H9 (cell line): Measurements from ENCODE around the gene DEPDC5. TPM values are rescaled to one million over a fixed set of nuclear protein-coding genes. Genes with fewer than 3 reads are reported as not detected.

Experiments
- DNase-seq: peaks from one replicate; pipeline ENCODE4 v3.0.0-alpha.2; 2017
- H2AFZ ChIP-seq: one replicate; pipeline ENCODE4 v1.6.1; 2013; ENCODE audit warnings: mild to moderate bottlenecking, low read length, control low read depth, moderate library complexity
- H2AK5ac ChIP-seq: 2 replicates; pipeline ENCODE4 v1.6.1; 2013; ENCODE audit warnings: low read length, control low read depth, mixed read lengths; ENCODE audit not compliant: insufficient read length
- H2BK120ac ChIP-seq: one replicate; pipeline ENCODE4 v1.6.1; 2013; ENCODE audit warnings: low read depth, mild to moderate bottlenecking, low read length, control low read depth, inconsistent platforms; ENCODE audit not compliant: poor library complexity, severe bottlenecking
- H2BK12ac ChIP-seq: 2 replicates; pipeline ENCODE4 v1.6.1; 2013; ENCODE audit warnings: low read length, control low read depth, mixed read lengths, low read depth; ENCODE audit not compliant: insufficient read length
- H2BK15ac ChIP-seq: 2 replicates; pipeline ENCODE4 v1.6.1; 2013; ENCODE audit warnings: low read depth, low read length, control low read depth
- H2BK20ac ChIP-seq: one replicate; pipeline ENCODE4 v1.6.1; 2013; ENCODE audit warnings: low read depth, mild to moderate bottlenecking, low read length, control low read depth, inconsistent platforms; ENCODE audit not compliant: poor library complexity, severe bottlenecking
- H2BK5ac ChIP-seq: 2 replicates; pipeline ENCODE4 v1.6.1; 2013; ENCODE audit warnings: low read length, control low read depth, mixed read lengths; ENCODE audit not compliant: insufficient read length
- H3K14ac ChIP-seq: 2 replicates; pipeline ENCODE4 v1.6.1; 2013; ENCODE audit warnings: low read length, control low read depth; ENCODE audit not compliant: insufficient read depth
- H3K18ac ChIP-seq: 2 replicates; pipeline ENCODE4 v1.6.1; 2013; ENCODE audit warnings: low read depth, mild to moderate bottlenecking, mixed read lengths, low read length, control low read depth; ENCODE audit not compliant: insufficient read length
- H3K23ac ChIP-seq: 2 replicates; pipeline ENCODE4 v1.6.1; 2013; ENCODE audit warnings: low read length, control low read depth, mixed read lengths, low read depth; ENCODE audit not compliant: insufficient read length
- H3K23me2 ChIP-seq: 2 replicates; pipeline ENCODE4 v1.6.1; 2013; ENCODE audit warnings: low read depth, mild to moderate bottlenecking, mixed read lengths, low read length, control low read depth; ENCODE audit not compliant: insufficient read length, poor library complexity, severe bottlenecking
- H3K27ac ChIP-seq: 2 replicates; pipeline ENCODE4 v1.5.1; 2013; ENCODE audit warnings: low read length, control low read depth, mixed read lengths, low read depth; ENCODE audit not compliant: insufficient read length
- H3K27me3 ChIP-seq: 2 replicates; pipeline ENCODE4 v1.6.1; 2013; ENCODE audit warnings: low read length, control low read depth, inconsistent platforms; ENCODE audit not compliant: insufficient read depth
- H3K4ac ChIP-seq: 2 replicates; pipeline ENCODE4 v1.6.1; 2013; ENCODE audit warnings: low read depth, mild to moderate bottlenecking, control low read depth, inconsistent platforms, low read length, moderate library complexity
- H3K4me1 ChIP-seq: 2 replicates; pipeline ENCODE4 v1.6.1; 2013; ENCODE audit warnings: low read length, control low read depth, inconsistent platforms; ENCODE audit not compliant: insufficient read depth
- H3K4me2 ChIP-seq: 2 replicates; pipeline ENCODE4 v1.6.1; 2013; ENCODE audit warnings: low read length, control low read depth, mixed read lengths; ENCODE audit not compliant: insufficient read length, insufficient read depth
- H3K56ac ChIP-seq: 2 replicates; pipeline ENCODE4 v1.6.1; 2013; ENCODE audit warnings: low read depth, mild to moderate bottlenecking, mixed read lengths, low read length, control low read depth; ENCODE audit not compliant: insufficient read length
- H3K79me1 ChIP-seq: 2 replicates; pipeline ENCODE4 v1.6.1; 2013; ENCODE audit warnings: low read depth, mild to moderate bottlenecking, moderate library complexity, low read length, control low read depth, inconsistent platforms; ENCODE audit not compliant: insufficient read depth, poor library complexity, severe bottlenecking
- H3K79me2 ChIP-seq: 2 replicates; pipeline ENCODE4 v1.6.1; 2013; ENCODE audit warnings: low read length, control low read depth, inconsistent platforms; ENCODE audit not compliant: insufficient read depth
- H3K9ac ChIP-seq: 2 replicates; pipeline ENCODE4 v1.6.1; 2013; ENCODE audit warnings: low read length, control low read depth, mixed read lengths; ENCODE audit not compliant: insufficient read length; ENCODE audit errors: extremely low read depth
- H3K9me3 ChIP-seq: one replicate; pipeline ENCODE4 v1.6.1; 2013; ENCODE audit warnings: low read depth, low read length, inconsistent platforms; ENCODE audit not compliant: control insufficient read depth
- H3T11ph ChIP-seq: one replicate; pipeline ENCODE4 v1.6.1; 2013; ENCODE audit warnings: mild to moderate bottlenecking, low read length, control low read depth, inconsistent platforms
- H4K20me1 ChIP-seq: one replicate; pipeline ENCODE4 v1.6.1; 2013; ENCODE audit not compliant: control insufficient read depth, insufficient read length, insufficient read depth
- H4K5ac ChIP-seq: 2 replicates; pipeline ENCODE4 v1.6.1; 2013; ENCODE audit warnings: low read depth, mild to moderate bottlenecking, mixed read lengths, low read length, control low read depth; ENCODE audit not compliant: insufficient read length
- H4K8ac ChIP-seq: replicated peaks from 2 replicates; pipeline ENCODE4 v1.6.1; 2013; ENCODE audit warnings: low read length, control low read depth, mixed read lengths, low read depth; ENCODE audit not compliant: insufficient read length
- H4K91ac ChIP-seq: 2 replicates; pipeline ENCODE4 v1.6.1; 2013; ENCODE audit warnings: low read depth, mild to moderate bottlenecking, moderate library complexity, mixed read lengths, low read length, control low read depth; ENCODE audit not compliant: insufficient read length
- H3K27ac Mint-ChIP-seq, 3 experiments: 2 replicates in 2 of 3; 3 replicates in 1 of 3; pipeline ENCODE4 v1.8.0; 2020 to 2021; ENCODE audit warnings: mixed read lengths in 3 of 3, mild to moderate bottlenecking in 1 of 3, moderate library complexity in 1 of 3
- H3K27me3 Mint-ChIP-seq: 2 replicates; pipeline ENCODE4 v1.8.0; 2021; ENCODE audit warnings: low read depth, mild to moderate bottlenecking, moderate library complexity, mixed read lengths
- H3K36me3 Mint-ChIP-seq, 3 experiments: 2 replicates in 2 of 3; 3 replicates in 1 of 3; pipeline ENCODE4 v1.8.0; 2020 to 2021; ENCODE audit warnings: low read depth in 3 of 3, mixed read lengths in 3 of 3; ENCODE audit not compliant: insufficient read depth in 1 of 3
- H3K4me1 Mint-ChIP-seq, 2 experiments: 2 replicates each; pipeline ENCODE4 v1.8.0; 2020; ENCODE audit warnings: mixed read lengths in 2 of 2
- H3K4me3 Mint-ChIP-seq, 2 experiments: 2 replicates in 1 of 2; 3 replicates in 1 of 2; pipeline ENCODE4 v1.8.0; 2020 to 2021; ENCODE audit warnings: mild to moderate bottlenecking in 2 of 2, mixed read lengths in 2 of 2, moderate library complexity in 1 of 2
- H3K9me3 Mint-ChIP-seq, 2 experiments: 2 replicates in 1 of 2; 3 replicates in 1 of 2; pipeline ENCODE4 v1.8.0; 2020; ENCODE audit warnings: mild to moderate bottlenecking in 2 of 2, mixed read lengths in 2 of 2, moderate library complexity in 1 of 2
- CTCF ChIP-seq: fragments of 200-600 bp; sonication (generic); conservative IDR thresholded peaks from 3 replicates; pipeline ENCODE4 v1.8.0; 2021; ENCODE audit warnings: antibody characterized with exemption, mild to moderate bottlenecking
- WGBS: extraction: QIAGEN DNeasy Blood & Tissue Kit; methylation state at CpG from one replicate; pipeline ENCODE4 v1.1.7; 2013; ENCODE audit warnings: missing lambda C conversion rate, low lambda C conversion rate, mixed read lengths; ENCODE audit not compliant: insufficient read length; ENCODE audit errors: extremely low coverage; 5-methylcytosine and 5-hydroxymethylcytosine counted together
- total RNA-seq: library from RNA; stranded (reverse); gene quantifications from 2 replicates; pipeline ENCODE4 v1.2.1, GENCODE V29; 2021

Gene DEPDC5
- total RNA-seq, 1 experiment from 2014 or later = 29.2 TPM

- Histone ChIP-seq H4K91ac (no peak overlapping the region), H3K79me1 (no peaks in the 10 kb centered on the region), H3K27ac (no peak overlapping the region), H2BK5ac (no peak overlapping the region), H3K14ac (no peak overlapping the region), H2BK12ac (no peak overlapping the region), H2BK15ac (no peak overlapping the region), H3K27me3 (no peaks in the 10 kb centered on the region), H3K4ac (no peak overlapping the region), H3K23me2 (no peaks in the 10 kb centered on the region), H2BK20ac (no peak overlapping the region), H2AFZ (no peak overlapping the region), H3K4me1 (no peaks in the 10 kb centered on the region), H2AK5ac (no peak overlapping the region), H3K9me3 (no peaks in the 10 kb centered on the region), H2BK120ac (no peak overlapping the region), H3K9ac (no peak overlapping the region), H3K18ac (no peak overlapping the region), H3K56ac (no peak overlapping the region), H3T11ph (no peak overlapping the region), H3K23ac (no peak overlapping the region), H3K4me2 (no peak overlapping the region), H4K5ac (no peak overlapping the region), H4K20me1 (no peaks in the 10 kb centered on the region), H3K79me2 (no peaks in the 10 kb centered on the region), H4K8ac (no peak overlapping the region)
- H3K27me3 Mint-ChIP-seq = peaks cover 17% of the 10 kb centered on the region
- no peak for DNase-seq
- H3K4me1 Mint-ChIP-seq = peaks cover 7 to 19% of the 10 kb centered on the region in 2 experiments
- WGBS = no CpG with 5 or more reads among the region's 3 CpGs
- no peaks in the 10 kb centered on the region for H3K36me3 Mint-ChIP-seq
- H3K9me3 Mint-ChIP-seq = no peaks in the 10 kb centered on the region; a peak in 1 of 5 replicates
- no peak overlapping the region for H3K4me3 Mint-ChIP-seq
- no peak overlapping the region for H3K27ac Mint-ChIP-seq
- TF ChIP-seq CTCF = no peak
Observed at GRCh38 chr22:31937341-31937740, 183.5 kb downstream of the DEPDC5 start.
